ENCODE measurements around the gene SLC18A3. TPM values are rescaled to one million over a fixed set of nuclear protein-coding genes. Genes with fewer than 3 reads are reported as not detected.

The SLC18A3 gene
- total RNA-seq, 1 donor from 2014 or later: not detected

DNA sequence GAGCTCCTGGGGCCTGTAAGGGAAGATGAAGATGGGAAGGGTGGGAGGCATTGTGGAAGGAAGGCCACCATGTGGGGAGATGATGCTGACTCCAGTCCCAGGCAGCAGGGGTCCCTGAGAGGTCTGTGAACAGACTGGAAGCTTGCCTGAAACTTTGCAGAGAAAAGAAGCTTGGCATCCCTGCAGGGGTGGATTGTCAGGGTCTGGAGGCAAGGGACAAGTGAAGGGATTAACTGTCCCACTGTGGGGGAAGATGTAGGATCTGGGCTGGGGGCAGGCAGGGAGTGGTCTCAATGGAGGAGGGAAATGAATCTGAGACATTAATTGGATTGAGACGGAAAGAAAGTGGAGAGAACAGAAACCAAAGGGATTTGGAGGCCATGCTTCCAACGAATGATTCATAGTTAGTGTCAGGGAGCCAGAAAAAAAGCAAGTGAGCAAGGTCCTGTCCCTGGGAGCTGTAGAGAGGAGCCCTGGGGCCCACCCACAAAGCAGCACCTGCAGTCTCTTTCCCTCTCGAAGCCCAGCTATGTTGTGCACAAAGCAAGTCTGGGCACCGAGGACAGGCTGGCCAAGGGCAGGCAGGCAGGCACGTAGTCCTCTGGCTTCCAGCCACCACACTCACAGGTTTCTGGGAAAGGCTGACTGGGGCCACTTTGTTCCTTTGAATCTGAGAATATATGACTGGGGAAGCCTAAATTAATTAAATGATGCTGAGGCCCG, 4.7 kb upstream of the SLC18A3 start:
- no peak for DNase-seq (ENCODE audit: low read depth)
- H3K4me3 ChIP-seq (ENCODE audit: low read depth, low read length): no peak overlapping the region
- TF ChIP-seq, protein P1, sequence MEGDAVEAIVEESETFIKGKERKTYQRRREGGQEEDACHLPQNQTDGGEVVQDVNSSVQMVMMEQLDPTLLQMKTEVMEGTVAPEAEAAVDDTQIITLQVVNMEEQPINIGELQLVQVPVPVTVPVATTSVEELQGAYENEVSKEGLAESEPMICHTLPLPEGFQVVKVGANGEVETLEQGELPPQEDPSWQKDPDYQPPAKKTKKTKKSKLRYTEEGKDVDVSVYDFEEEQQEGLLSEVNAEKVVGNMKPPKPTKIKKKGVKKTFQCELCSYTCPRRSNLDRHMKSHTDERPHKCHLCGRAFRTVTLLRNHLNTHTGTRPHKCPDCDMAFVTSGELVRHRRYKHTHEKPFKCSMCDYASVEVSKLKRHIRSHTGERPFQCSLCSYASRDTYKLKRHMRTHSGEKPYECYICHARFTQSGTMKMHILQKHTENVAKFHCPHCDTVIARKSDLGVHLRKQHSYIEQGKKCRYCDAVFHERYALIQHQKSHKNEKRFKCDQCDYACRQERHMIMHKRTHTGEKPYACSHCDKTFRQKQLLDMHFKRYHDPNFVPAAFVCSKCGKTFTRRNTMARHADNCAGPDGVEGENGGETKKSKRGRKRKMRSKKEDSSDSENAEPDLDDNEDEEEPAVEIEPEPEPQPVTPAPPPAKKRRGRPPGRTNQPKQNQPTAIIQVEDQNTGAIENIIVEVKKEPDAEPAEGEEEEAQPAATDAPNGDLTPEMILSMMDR (conservative IDR thresholded peaks at IDR 0.05; ENCODE audit: low read depth, low read length): no peak

DNA sequence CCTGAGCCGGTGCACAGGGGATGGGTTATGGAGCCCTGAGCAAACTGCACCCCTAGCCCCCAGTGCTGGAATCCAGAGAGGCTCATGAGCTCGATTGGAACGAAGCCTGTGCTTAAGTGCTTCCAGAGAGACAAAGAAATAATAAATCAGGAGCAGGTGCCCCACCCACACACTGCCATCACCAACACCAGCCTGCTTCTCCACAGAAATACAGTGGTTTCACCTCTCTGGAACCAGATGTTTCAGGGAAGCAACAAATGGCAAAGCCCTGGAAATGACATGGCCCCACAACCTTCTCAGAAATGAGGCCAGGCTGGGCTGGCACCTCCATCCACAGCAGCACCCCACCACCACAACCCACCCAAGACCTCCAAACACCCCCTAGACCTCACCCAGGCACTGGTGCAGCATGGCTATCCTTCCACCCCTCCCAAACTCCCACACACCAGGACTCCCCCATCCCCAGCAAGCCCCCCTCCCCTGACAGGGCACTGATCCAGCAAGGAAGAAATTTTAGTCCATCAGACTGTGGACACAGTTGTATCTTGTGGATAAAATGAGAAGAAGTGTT, 4.1 kb upstream of the SLC18A3 start:
- TF ChIP-seq, protein P1 (conservative IDR thresholded peaks at IDR 0.05; ENCODE audit: low read depth, low read length): no peak
- no peak for DNase-seq (ENCODE audit: low read depth)
- H3K4me3 ChIP-seq (ENCODE audit: low read depth, low read length): no peak overlapping the region

DNA sequence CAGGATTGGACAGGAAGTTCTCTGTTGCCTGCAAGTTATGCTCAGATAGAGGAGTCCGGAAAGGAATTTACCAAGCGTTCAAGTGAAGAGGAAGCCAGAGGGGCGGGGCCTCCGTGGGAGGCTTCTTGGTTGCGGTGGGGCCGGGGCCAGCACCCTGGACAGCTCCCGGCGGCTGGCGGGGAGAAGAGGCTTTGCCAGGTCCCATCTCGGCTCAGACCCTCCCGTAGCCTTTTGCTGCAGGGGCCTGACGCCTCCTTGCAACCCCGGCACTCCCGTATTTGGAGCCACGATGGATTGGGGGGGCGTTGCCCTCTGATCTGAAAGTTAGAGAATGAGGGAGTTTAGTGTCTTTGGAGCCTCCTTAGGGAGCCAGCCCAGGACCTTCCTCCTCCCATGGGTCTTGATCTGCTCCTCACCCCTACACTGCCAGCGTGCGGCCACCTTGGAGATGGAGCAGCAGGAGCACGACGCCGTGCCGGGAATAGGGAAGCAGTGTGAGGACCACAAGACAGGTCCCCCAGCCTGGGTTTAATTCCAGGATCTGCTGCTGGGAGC, 3.1 kb upstream of the SLC18A3 start:
- no peak overlapping the region for H3K4me3 ChIP-seq (ENCODE audit: low read depth, low read length)
- TF ChIP-seq, protein P1 (conservative IDR thresholded peaks at IDR 0.05; ENCODE audit: low read depth, low read length): no peak
- DNase-seq (ENCODE audit: low read depth): no peak

DNA sequence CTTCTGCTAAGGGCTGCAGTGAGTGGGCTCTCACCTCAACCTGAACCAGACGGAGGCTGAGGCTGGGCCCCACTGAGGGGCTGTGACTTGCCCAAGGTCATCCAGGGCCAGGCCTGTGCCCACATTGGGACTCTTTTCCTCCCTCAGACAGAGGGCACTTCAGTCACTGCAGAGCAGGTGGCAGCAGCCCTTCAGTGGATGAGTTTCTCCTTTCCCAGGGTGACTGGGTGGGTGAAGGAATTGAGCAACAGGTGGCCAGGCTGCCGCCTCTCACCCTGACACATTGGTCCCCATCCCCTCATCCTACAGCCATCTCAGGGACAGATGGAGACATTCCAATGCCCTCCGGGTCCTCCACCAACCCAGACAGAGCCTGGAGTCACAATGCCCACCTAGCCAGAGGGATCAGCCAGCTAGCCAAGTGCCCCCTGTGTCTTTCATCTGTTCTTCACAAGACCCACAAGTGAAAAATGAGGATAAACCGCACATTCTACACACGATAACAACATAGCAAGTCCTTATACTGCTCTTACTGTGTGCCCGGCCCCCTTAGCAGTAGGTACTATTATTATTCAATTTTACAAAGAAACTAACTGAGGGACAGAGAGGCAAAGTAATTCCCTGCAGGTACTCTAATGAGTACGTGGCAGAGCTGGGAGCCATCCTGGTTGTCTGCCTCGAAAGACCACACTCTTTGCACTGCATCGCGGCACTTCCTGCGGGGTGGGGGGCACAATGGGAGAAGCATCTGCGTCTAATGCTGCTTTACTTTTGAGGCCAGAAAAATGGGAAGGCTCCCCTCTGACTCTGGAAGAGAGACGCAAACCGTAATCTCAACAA, 1.7 kb upstream of the SLC18A3 start:
- TF ChIP-seq, protein P1 (conservative IDR thresholded peaks at IDR 0.05; ENCODE audit: low read depth, low read length): no peak
- H3K4me3 ChIP-seq (ENCODE audit: low read depth, low read length): no peak overlapping the region
- no peak for DNase-seq (ENCODE audit: low read depth)

DNA sequence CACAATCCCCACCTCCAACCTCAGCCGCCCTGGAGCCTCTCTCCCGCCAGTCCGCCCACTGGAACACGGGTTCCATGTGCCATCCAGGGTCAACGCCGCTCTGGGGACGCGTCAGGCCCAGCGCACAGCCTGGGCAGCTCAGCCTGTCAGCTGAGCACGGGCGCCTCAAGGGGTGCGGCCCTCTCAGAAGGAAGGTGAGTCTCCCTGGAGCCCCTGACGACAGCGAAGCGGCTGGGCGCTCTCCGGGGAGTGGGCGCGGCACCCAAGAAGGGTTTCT, 1.2 kb upstream of the SLC18A3 start:
- TF ChIP-seq, protein P1 (conservative IDR thresholded peaks at IDR 0.05; ENCODE audit: low read depth, low read length): no peak
- no peak for DNase-seq (ENCODE audit: low read depth)
- H3K4me3 ChIP-seq (ENCODE audit: low read depth, low read length): no peak overlapping the region

DNA sequence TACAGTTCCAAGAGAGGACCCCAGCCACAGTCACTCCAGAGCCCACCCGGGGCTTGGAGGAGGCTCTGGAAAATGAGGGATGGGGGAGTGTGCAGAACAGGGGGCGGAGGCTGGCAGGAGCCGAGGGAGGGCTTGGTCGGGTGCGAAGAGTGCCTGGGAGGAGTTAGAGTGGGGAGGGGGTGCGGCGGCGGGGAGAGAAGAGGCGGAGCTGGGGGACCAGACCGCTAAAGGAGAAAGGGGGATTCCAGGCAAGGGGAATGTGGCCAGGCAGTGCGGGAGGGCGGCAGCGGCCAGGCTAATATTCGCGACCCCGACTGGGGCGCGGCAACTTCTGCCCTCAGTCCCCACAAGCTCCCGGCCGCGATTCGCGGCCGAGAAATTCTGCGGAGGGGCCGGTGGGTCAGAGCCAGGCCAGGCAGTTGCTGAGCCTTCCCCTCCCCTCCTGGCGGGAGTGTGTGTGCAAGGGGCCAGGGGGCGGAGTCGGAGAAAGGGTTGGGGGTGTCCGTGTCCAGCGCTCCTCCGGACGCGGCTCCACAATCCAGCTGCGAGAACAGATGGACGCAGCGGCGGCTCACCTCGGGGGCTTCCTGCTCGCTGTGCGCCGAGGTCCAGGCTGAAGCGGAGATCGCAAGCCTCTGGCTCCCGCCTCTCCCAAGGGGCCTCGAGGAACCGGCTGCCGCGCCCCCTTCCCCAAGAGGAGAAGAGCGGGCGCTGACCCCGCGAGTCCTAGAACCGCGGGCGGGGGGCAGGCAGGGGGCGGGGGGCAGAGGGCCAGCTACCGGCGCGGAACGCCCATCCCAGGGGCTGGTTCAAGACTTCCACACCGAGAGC, 612 bp upstream of the SLC18A3 start:
- DNase-seq (ENCODE audit: low read depth): no peak
- TF ChIP-seq, protein P1 (conservative IDR thresholded peaks at IDR 0.05; ENCODE audit: low read depth, low read length): no peak

More for the DNA sequence above, 612 bp upstream of the SLC18A3 start:
- H3K4me3 ChIP-seq (ENCODE audit: low read depth, low read length): no peak overlapping the region

Data from epithelial cell of proximal tubule (primary cell).